Trophoblast cell (in vitro differentiated cells and primary cell): ENCODE results near the gene NDUFAF3.

Experiments used
- DNase-seq, 2 donors: peaks; one replicate each; pipeline ENCODE4 v3.0.0-alpha.2; 2016
- H2AFZ ChIP-seq: 2 replicates; pipeline ENCODE4 v1.6.1; 2013; ENCODE audit warnings: low read length, moderate library complexity, mild to moderate bottlenecking; ENCODE audit not compliant: insufficient read depth, poor library complexity
- H2AK5ac ChIP-seq: 2 replicates; pipeline ENCODE4 v1.6.1; 2013; ENCODE audit warnings: mild to moderate bottlenecking, low read length
- H2BK120ac ChIP-seq: 2 replicates; pipeline ENCODE4 v1.6.1; 2013; ENCODE audit warnings: low read length, mild to moderate bottlenecking, moderate library complexity; ENCODE audit not compliant: insufficient read depth, poor library complexity
- H2BK12ac ChIP-seq: 2 replicates; pipeline ENCODE4 v1.6.1; 2013; ENCODE audit warnings: mild to moderate bottlenecking, low read length, moderate library complexity
- H2BK5ac ChIP-seq: 2 replicates; pipeline ENCODE4 v1.6.1; 2013; ENCODE audit warnings: low read length, low read depth, moderate library complexity, mild to moderate bottlenecking; ENCODE audit not compliant: poor library complexity
- H3K14ac ChIP-seq: 2 replicates; pipeline ENCODE4 v1.6.1; 2013; ENCODE audit warnings: mild to moderate bottlenecking, low read length
- H3K18ac ChIP-seq: 2 replicates; pipeline ENCODE4 v1.6.1; 2013; ENCODE audit warnings: mild to moderate bottlenecking, low read length
- H3K23ac ChIP-seq: 2 replicates; pipeline ENCODE4 v1.6.1; 2013; ENCODE audit warnings: low read length
- H3K27ac ChIP-seq: 2 replicates; pipeline ENCODE4 v1.5.1; 2013; ENCODE audit warnings: low read depth, mild to moderate bottlenecking, inconsistent platforms, low read length, moderate library complexity
- H3K27me3 ChIP-seq: 2 replicates; pipeline ENCODE4 v1.6.1; 2013; ENCODE audit warnings: inconsistent platforms, mild to moderate bottlenecking, low read length, moderate library complexity; ENCODE audit not compliant: insufficient read depth
- H3K36me3 ChIP-seq, 2 experiments: 1 replicate in 1 of 2; 2 replicates in 1 of 2; pipeline ENCODE4 v1.6.1; 2013; ENCODE audit warnings: low read length in 2 of 2, mild to moderate bottlenecking in 2 of 2, moderate library complexity in 1 of 2; ENCODE audit not compliant: insufficient read depth in 2 of 2, control insufficient read depth in 1 of 2
- H3K4ac ChIP-seq: 2 replicates; pipeline ENCODE4 v1.6.1; 2013; ENCODE audit warnings: low read depth, mild to moderate bottlenecking, low read length, moderate library complexity
- H3K4me1 ChIP-seq, 2 experiments: 1 replicate in 1 of 2; 2 replicates in 1 of 2; pipeline ENCODE4 v1.6.1; 2013; ENCODE audit warnings: low read length in 2 of 2, mild to moderate bottlenecking in 2 of 2, moderate library complexity in 1 of 2; ENCODE audit not compliant: insufficient read depth in 2 of 2, control insufficient read depth in 1 of 2
- H3K4me2 ChIP-seq: 2 replicates; pipeline ENCODE4 v1.6.1; 2013; ENCODE audit warnings: inconsistent platforms, mild to moderate bottlenecking, low read length, moderate library complexity
- H3K4me3 ChIP-seq: 2 replicates; pipeline ENCODE4 v1.5.1; 2013; ENCODE audit warnings: mild to moderate bottlenecking, low read depth, low read length, inconsistent platforms
- H3K79me1 ChIP-seq: one replicate; pipeline ENCODE4 v1.6.1; 2013; ENCODE audit warnings: low read length
- H3K79me2 ChIP-seq: 2 replicates; pipeline ENCODE4 v1.6.1; 2013; ENCODE audit warnings: low read length, mild to moderate bottlenecking; ENCODE audit not compliant: control insufficient read depth, insufficient read depth, poor library complexity
- H3K9ac ChIP-seq: 2 replicates; pipeline ENCODE4 v1.6.1; 2013; ENCODE audit warnings: mild to moderate bottlenecking, low read length
- H3K9me3 ChIP-seq: 2 replicates; pipeline ENCODE4 v1.6.1; 2013; ENCODE audit warnings: low read depth, mild to moderate bottlenecking, control low read depth, inconsistent platforms, low read length; ENCODE audit not compliant: insufficient read depth
- H4K12ac ChIP-seq: 2 replicates; pipeline ENCODE4 v1.6.1; 2013; ENCODE audit warnings: low read depth, mild to moderate bottlenecking, low read length, moderate library complexity
- H4K8ac ChIP-seq: 2 replicates; pipeline ENCODE4 v1.6.1; 2013; ENCODE audit warnings: low read depth, mild to moderate bottlenecking, low read length, moderate library complexity
- H4K91ac ChIP-seq: one replicate; pipeline ENCODE4 v1.6.1; 2013; ENCODE audit warnings: low read depth, mild to moderate bottlenecking, low read length, moderate library complexity
- WGBS: extraction: QIAGEN DNeasy Blood & Tissue Kit; methylation state at CpG from one replicate; pipeline ENCODE4 v1.1.7; 2013; ENCODE audit warnings: missing lambda C conversion rate; ENCODE audit not compliant: insufficient read length, insufficient coverage; ENCODE audit errors: extremely low coverage; 5-methylcytosine and 5-hydroxymethylcytosine counted together

Gene NDUFAF3

DNA sequence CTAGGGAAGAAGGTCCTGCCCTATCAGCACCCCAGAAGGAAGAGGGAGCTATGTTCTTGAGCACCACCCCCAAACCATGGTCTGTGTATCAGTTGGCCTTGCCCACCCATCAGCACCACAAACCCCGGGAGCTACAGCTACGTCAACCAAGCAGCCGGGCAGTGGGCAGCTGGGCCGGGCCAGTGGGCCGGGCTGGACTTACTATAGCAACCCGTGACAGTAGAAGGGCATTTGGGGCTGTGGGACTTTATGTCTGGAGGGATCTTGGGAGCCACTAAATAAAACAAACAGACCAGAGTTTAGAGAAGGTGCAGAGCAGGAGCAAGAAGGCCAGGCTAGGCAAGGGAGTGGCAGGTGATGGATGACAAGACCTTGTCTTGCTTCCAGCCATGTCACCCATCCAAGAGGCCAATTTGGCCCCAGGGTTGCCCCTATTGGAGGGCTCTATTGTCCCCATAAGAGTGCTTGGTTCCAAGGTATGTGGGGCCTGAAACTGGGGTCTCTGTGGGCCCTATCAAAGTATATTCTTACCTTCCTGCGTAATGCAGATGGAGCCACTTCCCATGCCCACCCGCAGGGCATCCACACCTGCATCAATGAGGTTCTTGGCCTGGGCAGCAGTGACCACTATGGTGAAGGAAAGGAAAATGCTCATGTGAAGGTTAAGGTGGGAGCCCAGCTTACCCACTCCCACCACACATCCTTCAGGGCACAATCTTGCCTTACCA lies 4.0 kb downstream of the NDUFAF3 start:
- Histone ChIP-seq H2AK5ac (no peak overlapping the region), H3K79me1 (peaks cover 14% of the 10 kb centered on the region), H3K4me3 (no peak overlapping the region), H3K23ac (no peak overlapping the region), H3K4ac (no peak overlapping the region), H4K12ac (no peak overlapping the region), H3K4me2 (no peak overlapping the region), H2BK5ac (no peak overlapping the region), H3K18ac (no peak overlapping the region), H3K27me3 (no peaks in the 10 kb centered on the region), H3K4me1 (peaks cover 17 to 18% of the 10 kb centered on the region in 2 experiments), H3K27ac (no peak overlapping the region), H4K91ac (no peak overlapping the region), H2BK12ac (no peak overlapping the region), H3K9ac (peak overlapping the region; percentile 14), H3K79me2 (peaks cover 18% of the 10 kb centered on the region), H2AFZ (no peak overlapping the region), H2BK120ac (no peak overlapping the region), H4K8ac (no peak overlapping the region), H3K36me3 (peaks cover 54 to 57% of the 10 kb centered on the region in 2 experiments), H3K9me3 (peaks cover 4% of the 10 kb centered on the region), H3K14ac (no peak overlapping the region)
- no CpG with 5 or more reads among the region's 8 CpGs for WGBS
- DNase-seq = no peak

DNA sequence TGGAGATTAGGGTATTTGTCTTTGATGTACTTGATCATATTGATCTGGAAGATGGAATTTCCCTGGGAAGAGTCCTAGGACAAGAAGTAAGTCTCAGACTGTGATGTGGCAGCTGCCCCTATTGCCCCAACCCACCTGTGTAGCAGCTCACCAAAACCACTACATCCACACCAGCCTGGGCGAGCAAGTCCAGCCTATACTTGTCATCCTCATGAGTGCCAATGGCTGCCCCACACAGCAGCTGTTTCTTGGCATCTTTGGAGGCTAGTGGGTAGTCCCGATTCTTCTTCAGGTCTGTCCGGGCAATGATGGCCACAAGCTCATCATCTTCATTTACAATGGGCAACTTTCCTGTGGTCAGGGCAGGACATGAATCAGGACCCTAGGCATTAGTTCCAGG lies 4.6 kb downstream of the NDUFAF3 start:
- Histone ChIP-seq H3K14ac (no peak overlapping the region), H3K4me2 (no peak overlapping the region), H3K4me1 (peaks cover 17 to 18% of the 10 kb centered on the region in 2 experiments), H2BK5ac (no peak overlapping the region), H3K9me3 (peaks cover 4% of the 10 kb centered on the region), H4K8ac (no peak overlapping the region), H3K79me1 (peaks cover 11% of the 10 kb centered on the region), H4K12ac (no peak overlapping the region), H3K27me3 (no peaks in the 10 kb centered on the region), H3K4me3 (no peak overlapping the region), H2BK120ac (no peak overlapping the region), H3K23ac (no peak overlapping the region), H3K36me3 (peaks cover 56 to 58% of the 10 kb centered on the region in 2 experiments), H3K27ac (no peak overlapping the region), H4K91ac (no peak overlapping the region), H3K9ac (no peak overlapping the region), H2AK5ac (no peak overlapping the region), H2AFZ (no peak overlapping the region), H3K4ac (no peak overlapping the region), H3K18ac (no peak overlapping the region), H2BK12ac (no peak overlapping the region), H3K79me2 (peaks cover 15% of the 10 kb centered on the region)
- DNase-seq = no peak
- no CpG with 5 or more reads among the region's 3 CpGs for WGBS

- Histone ChIP-seq H3K9ac (no peak overlapping the region), H2BK5ac (no peak overlapping the region), H2BK12ac (no peak overlapping the region), H2BK120ac (no peak overlapping the region), H3K27ac (no peak overlapping the region), H3K4me3 (no peak overlapping the region), H3K14ac (no peak overlapping the region), H3K4ac (peak overlapping the region; percentile 38), H4K91ac (no peak overlapping the region), H3K18ac (no peak overlapping the region), H4K12ac (no peak overlapping the region), H3K79me2 (peaks cover 8% of the 10 kb centered on the region), H3K4me1 (peaks cover 14 to 15% of the 10 kb centered on the region in 2 experiments), H3K9me3 (peaks cover 4% of the 10 kb centered on the region), H2AFZ (no peak overlapping the region), H4K8ac (no peak overlapping the region), H3K23ac (no peak overlapping the region), H2AK5ac (no peak overlapping the region), H3K4me2 (no peak overlapping the region), H3K79me1 (peaks cover 3% of the 10 kb centered on the region), H3K36me3 (peaks cover 59 to 69% of the 10 kb centered on the region in 2 experiments), H3K27me3 (no peaks in the 10 kb centered on the region)
- no peak for DNase-seq
- WGBS = no CpG with 5 or more reads among the region's 9 CpGs
Measured at GRCh38 chr3:49027634-49028033, 5.7 kb downstream of the NDUFAF3 start.

DNA sequence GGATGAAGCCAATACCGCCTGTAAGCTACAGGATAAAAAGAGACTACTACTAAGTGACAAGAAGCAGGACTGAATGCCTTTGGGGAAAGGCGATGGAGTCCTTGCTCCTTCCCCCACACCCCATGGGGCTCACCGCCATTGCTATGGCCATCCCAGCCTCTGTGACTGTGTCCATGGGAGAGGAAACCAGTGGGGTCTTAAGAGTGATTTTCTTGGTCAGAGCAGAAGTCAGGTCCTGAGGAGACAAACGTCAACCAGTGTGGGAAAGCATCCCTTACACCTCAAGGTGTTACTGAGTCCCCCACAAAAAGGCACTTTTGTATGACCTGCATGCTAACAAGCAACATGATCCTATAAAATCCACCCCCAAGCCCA lies 6.4 kb downstream of the NDUFAF3 start:
- peak overlapping the region; percentile 76 for H4K91ac ChIP-seq
- peak overlapping the region; percentile 93 for H4K12ac ChIP-seq
- no peak overlapping the region for H2BK5ac ChIP-seq
- H3K9me3 ChIP-seq = peaks cover 4% of the 10 kb centered on the region
- peak overlapping the region; percentile 83 for H3K9ac ChIP-seq
- peak overlapping the region; percentile 98 for H3K14ac ChIP-seq
- no peak for DNase-seq
- no CpG with 5 or more reads among the region's 4 CpGs for WGBS
- H3K4me1 ChIP-seq = peaks cover 9% of the 10 kb centered on the region in 2 experiments
- no peak overlapping the region for H2BK120ac ChIP-seq
- H3K36me3 ChIP-seq = peaks cover 59 to 76% of the 10 kb centered on the region in 2 experiments
- H3K27me3 ChIP-seq = no peaks in the 10 kb centered on the region
- no peak overlapping the region for H3K4me3 ChIP-seq
- peak overlapping the region; percentile 87 for H3K4ac ChIP-seq
- H3K18ac ChIP-seq = no peak overlapping the region
- H2BK12ac ChIP-seq = no peak overlapping the region
- H3K23ac ChIP-seq = no peak overlapping the region
- H3K4me2 ChIP-seq = peak overlapping the region; percentile 82
- H3K27ac ChIP-seq = no peak overlapping the region
- H4K8ac ChIP-seq = peak overlapping the region; percentile 97
- peaks cover 3% of the 10 kb centered on the region for H3K79me1 ChIP-seq
- no peak overlapping the region for H2AFZ ChIP-seq
- H3K79me2 ChIP-seq = peaks cover 7% of the 10 kb centered on the region
- H2AK5ac ChIP-seq = no peak overlapping the region
